ENCODE data around the gene XKR7. TPM values are rescaled to one million over a fixed set of nuclear protein-coding genes. Genes with fewer than 3 reads are reported as not detected.
A peak's percentile ranks its signal among the peaks of the same experiment; 100 is the strongest.

XKR7 gene
- total and polyA plus RNA-seq, 10 donors: 0.02 to 0.21 (median 0.08) TPM; not detected in 2

DNA sequence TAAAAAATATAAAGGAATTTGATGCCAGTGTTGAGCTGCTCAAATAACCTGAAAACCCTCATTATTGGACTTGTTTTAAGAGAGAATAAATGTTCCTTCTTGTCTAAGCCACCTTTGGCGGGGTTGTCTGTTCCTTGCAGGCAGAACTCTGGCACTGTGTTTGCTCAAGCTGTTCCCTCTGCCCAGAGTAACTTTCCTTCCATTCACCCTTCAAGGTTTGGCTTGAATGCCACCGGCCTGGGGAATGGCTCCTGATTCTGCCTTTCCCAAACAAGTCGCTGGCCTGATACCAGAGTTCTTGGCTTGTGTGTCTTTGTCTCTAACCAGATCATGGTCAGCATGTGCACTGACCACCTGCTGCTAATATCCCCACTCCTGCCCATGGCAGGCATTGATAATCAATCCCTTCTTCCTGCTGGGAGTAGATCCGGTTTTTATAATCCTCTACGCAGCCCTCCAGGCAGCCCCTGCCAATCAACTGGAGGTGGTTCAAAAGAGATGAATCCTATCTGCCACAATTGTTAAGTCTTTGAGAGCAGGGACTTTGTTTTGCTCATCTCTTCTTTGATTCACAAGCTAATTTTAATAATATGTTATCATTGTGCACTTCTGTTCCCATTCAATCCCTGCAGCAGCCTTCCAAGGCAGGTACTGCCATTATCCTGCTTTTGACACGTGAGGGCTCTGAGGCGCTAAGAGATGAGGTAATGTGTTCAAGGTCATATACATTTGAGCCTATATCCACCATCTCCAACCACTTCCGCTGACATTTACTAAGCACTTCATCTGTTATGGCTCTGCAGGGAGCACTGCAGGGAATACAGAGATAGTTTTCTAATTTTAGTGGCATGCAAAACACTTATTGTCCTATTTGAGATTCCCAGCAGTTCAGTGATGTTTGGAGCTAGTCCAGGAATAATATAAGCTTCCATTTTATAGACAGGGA lies 39.2 kb downstream of the XKR7 start:
- intact Hi-C loops (cut with DNase I; ENCODE audit: low total_unique reads): no loop called here
- no peaks in the 10 kb centered on the region for H3K9me3 ChIP-seq
- H3K27me3 ChIP-seq (replicated peaks in 1 of 7): peaks cover 0 to 21% (median 0%) of the 10 kb centered on the region in 7 donors
- H3K4me1 ChIP-seq: peaks cover 2 to 31% (median 20%) of the 10 kb centered on the region in 6 donors
- H3K27ac ChIP-seq: peak overlapping the region; percentile 15 to 87 (median 80)
- H3K4me3 ChIP-seq: no peak overlapping the region
- peak; percentile 27 for DNase-seq
- 68 to 79% (median 71%) methylated on average over 8 of the region's 8 CpGs for WGBS, 5 donors
- H3K36me3 ChIP-seq: no peaks in the 10 kb centered on the region
- TF ChIP-seq POLR2AphosphoS5 (IDR thresholded peaks at IDR 0.05): no peak
- no peak for TF ChIP-seq POLR2A (IDR thresholded peaks at IDR 0.05)
- TF ChIP-seq, protein P1, sequence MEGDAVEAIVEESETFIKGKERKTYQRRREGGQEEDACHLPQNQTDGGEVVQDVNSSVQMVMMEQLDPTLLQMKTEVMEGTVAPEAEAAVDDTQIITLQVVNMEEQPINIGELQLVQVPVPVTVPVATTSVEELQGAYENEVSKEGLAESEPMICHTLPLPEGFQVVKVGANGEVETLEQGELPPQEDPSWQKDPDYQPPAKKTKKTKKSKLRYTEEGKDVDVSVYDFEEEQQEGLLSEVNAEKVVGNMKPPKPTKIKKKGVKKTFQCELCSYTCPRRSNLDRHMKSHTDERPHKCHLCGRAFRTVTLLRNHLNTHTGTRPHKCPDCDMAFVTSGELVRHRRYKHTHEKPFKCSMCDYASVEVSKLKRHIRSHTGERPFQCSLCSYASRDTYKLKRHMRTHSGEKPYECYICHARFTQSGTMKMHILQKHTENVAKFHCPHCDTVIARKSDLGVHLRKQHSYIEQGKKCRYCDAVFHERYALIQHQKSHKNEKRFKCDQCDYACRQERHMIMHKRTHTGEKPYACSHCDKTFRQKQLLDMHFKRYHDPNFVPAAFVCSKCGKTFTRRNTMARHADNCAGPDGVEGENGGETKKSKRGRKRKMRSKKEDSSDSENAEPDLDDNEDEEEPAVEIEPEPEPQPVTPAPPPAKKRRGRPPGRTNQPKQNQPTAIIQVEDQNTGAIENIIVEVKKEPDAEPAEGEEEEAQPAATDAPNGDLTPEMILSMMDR (IDR thresholded peaks at IDR 0.05 in 8 of 11, conservative IDR thresholded peaks at IDR 0.05 in 3 of 11): no peak

DNA sequence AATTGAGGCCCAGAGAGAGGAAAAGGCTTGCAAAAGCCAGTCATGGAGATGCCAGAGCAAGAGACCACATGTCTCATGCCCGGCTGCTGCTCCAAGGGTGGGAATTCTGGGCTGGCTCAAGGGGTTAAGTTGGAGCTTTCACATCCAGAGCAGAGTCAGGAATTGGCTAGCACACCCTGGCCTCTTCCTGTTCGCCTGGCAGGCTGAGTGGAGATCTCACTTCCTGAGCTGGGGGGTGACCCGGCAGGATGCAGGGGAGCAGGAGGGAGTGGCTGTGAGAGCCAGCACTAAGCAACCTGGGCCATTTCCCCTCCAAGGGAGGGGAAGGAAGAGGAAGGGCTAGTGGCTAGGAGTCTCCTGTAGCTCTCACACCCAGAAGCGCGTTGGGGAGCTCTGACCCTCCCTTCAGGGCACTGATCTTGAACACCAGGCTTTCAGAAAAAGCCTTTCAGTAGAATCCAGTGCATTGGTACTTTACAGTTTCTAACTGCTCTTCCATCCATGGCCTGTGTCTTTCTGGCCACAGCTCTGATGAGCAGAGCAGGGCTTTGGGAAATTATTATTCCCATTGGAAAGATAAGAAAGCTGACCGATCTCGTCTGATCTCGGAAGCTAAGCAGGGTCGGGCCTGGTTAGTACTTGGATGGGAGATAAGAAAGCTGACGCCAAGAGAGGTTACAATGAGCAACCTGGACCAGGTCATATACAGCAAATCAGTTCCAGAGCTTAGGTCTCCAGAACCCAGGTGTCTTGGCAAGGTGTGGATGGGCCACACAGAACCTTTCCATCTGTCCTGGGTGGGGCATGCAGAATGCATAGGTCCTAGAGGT lies 40.1 kb downstream of the XKR7 start:
- Histone ChIP-seq H3K27me3 (replicated peaks in 1 of 7) (peaks cover 0 to 21% (median 0%) of the 10 kb centered on the region in 7 donors), H3K36me3 (no peaks in the 10 kb centered on the region), H3K4me3 (no peak overlapping the region), H3K27ac (peak overlapping the region in 7 of 8 donors; percentile 56 to 87 (median 82)), H3K9me3 (no peaks in the 10 kb centered on the region), H3K4me1 (peaks cover 2 to 31% (median 20%) of the 10 kb centered on the region in 6 donors)
- 38 to 48% (median 42%) methylated on average over 9 to 10 of the region's 10 CpGs for WGBS, 5 donors
- intact Hi-C loops (cut with DNase I; ENCODE audit: low total_unique reads): no loop called here
- TF ChIP-seq POLR2AphosphoS5 (IDR thresholded peaks at IDR 0.05) (peak; percentile 77 to 91 (median 86)), POLR2A (IDR thresholded peaks at IDR 0.05) (no peak)
- TF ChIP-seq, protein P1 (IDR thresholded peaks at IDR 0.05 in 8 of 11, conservative IDR thresholded peaks at IDR 0.05 in 3 of 11): no peak
- DNase-seq: peak; percentile 87

DNA sequence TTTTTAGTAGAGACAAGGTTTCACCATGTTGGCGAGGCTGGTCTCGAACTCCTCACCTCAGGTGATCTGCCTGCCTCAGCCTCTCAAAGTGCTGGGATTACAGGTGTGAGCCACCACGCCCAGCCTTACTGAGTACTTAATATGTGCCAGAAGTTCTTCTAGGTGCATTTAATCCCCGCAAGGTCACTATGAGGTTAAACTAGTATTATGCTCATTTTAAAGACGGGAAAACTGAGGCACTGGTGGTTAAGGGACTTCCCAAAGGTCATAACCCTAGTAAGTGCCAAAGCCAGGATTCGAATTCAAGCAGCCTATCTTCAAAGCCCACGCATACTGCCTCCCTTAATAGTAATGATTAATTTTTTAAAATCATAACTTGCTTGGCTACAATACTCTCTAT lies 41.6 kb downstream of the XKR7 start:
- intact Hi-C loops (cut with DNase I; ENCODE audit: low total_unique reads): no loop called here
- no peak for TF ChIP-seq POLR2AphosphoS5 (IDR thresholded peaks at IDR 0.05)
- TF ChIP-seq, protein P1 (IDR thresholded peaks at IDR 0.05 in 8 of 11, conservative IDR thresholded peaks at IDR 0.05 in 3 of 11): no peak
- TF ChIP-seq POLR2A (IDR thresholded peaks at IDR 0.05): no peak
- WGBS, 5 donors: 67 to 75% (median 73%) methylated on average over 7 of the region's 7 CpGs

More for the DNA sequence above, 41.6 kb downstream of the XKR7 start:
- peak; percentile 18 for DNase-seq
- H3K27ac ChIP-seq: peak overlapping the region; percentile 3 to 87 (median 80)
- no peaks in the 10 kb centered on the region for H3K36me3 ChIP-seq
- peaks cover 0 to 24% (median 0%) of the 10 kb centered on the region in 7 donors for H3K27me3 ChIP-seq (replicated peaks in 1 of 7)
- H3K4me3 ChIP-seq: peak overlapping the region in 1 of 8 donors; percentile 81
- peaks cover 2 to 43% (median 20%) of the 10 kb centered on the region in 6 donors for H3K4me1 ChIP-seq
- no peaks in the 10 kb centered on the region for H3K9me3 ChIP-seq

Data from spleen (tissue), 11 donors.